ENCODE data around the gene MINAR1. TPM values are rescaled to one million over a fixed set of nuclear protein-coding genes. Genes with fewer than 3 reads are reported as not detected.

MINAR1 gene
- total RNA-seq, 1 donor from 2014 or later = 2.6 TPM

DNA sequence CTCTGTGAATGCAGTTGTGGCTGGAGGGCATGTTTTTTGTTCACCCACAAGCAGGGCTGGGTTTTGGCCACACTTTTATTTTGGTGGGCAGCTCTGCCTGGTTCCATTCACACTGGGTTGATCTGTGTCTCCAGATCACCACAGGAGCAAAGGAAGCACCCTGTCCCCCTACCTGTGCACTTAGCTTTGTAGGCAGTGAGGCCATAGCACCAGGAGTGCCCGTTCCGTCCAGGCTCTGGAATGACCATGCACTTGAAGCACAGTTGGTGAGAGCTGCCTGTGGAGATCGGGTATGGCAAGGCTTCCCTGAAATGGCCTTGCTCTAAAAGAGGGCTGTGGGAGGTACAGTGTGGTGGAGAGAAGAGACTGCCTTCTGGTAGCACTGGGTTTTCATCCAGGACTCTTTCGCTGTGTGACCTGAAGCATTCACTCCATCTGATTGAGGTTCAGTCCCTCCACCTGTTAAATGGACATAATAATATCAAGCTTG lies 31.7 kb downstream of the MINAR1 start:
- no peak for DNase-seq

DNA sequence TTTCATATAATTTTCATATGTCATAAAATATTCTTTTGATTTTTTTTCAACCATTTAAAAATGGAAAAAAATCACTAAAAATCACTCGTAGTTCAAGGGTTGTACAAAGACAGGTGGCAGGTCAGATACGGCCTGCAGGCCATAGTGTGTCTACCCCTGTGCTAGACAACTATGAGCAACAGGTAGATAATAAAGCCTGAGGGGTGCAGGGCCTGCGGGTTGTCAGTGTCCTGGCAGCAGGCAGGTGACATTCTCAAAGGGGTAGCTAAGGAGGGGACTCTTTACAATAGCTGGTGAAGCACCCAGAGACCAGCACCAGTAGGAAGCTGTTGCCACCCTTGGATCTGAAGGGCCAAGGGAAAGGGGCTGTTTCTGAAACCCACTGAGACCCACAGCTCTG lies 34.4 kb downstream of the MINAR1 start:
- no peak for DNase-seq

DNA sequence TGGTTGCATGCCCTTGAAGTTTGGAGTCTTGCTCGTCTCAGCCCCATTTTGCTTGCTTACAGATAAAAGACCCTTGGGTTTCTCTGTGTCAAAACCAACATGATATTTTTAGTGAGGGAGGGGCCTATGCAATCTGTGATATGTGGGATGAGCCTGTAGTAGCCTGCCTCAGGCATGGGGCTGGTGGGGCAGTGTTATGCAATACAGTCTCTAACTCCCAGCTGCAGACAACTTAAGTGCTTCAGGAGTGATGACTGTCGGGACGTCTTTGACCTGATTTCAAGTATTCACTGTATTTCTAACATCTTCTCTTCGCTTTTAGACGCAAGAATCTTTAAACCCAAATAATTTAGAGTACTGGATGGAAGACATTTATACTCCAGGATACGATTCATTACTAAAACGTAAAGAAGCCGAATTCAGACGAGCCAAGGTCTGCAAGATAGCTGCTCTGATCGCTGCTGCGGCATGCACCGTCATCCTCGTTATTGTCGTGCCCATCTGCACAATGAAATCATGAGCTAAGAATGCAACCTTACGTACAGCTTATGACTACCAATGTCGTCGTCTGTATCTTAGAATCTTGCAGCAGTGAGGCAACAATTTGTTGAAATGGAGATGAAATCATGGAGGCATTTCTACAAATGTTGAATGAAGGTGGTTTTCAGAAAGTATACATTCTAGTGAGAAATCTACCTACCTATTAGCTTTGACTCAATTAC lies 35.9 kb downstream of the MINAR1 start:
- DNase-seq = no peak

DNA sequence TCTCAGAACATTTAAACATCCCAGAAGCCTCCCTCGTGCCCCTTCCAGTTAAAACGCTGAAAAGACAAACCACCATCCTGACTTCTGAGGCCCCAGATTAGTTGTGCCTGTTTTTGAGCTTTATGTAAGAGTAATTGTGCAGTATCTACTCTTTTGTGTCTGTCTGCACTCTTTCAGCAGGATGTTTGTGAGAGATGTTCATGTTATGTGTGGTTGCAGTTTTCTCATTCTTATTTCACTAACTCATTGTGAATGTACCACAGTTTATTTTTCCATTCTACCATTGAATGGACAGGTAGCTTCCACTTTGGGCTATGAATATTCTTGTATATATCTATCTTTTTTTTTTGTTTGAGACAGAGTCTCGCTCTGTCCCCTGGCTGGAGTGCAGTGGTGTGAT lies 40.3 kb downstream of the MINAR1 start:
- DNase-seq = no peak

DNA sequence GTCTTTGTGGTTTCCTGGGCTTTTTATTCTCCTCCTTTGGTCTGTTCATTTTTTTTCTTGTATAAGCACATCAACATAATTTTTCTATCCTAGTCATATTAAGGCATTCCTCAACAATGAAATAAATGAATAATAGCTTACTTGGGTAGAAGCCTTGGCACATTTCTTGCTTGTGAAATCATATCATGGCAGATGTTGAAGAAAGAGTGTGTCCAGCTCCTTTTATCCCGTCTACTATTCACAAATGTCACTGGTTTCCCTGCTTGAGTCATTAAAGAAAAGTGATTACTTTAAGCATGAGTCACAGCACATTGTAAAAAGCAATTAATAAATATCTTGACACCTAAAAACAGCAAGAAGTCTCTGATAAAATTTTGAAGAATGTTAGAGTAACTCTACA lies 42.1 kb downstream of the MINAR1 start:
- DNase-seq = no peak

DNA sequence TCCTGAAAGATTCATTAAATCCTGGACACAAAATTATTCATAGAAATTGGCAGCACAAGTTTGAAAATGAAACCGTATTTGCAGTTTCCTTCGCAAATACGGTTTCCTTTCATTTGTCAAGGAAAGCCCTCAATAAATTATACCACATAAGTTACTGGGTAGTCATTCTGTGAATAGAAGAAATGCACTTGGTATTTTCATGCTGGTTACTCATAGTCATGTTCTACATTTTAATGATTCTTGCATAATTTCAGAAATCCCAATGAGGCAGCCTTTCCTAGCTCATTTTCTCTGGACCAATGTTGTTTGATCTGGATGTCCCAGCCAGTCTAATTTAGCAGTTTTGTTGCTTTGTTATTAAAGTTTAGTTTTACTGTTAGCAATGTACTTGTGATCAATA lies 43.2 kb downstream of the MINAR1 start:
- DNase-seq = no peak

DNA sequence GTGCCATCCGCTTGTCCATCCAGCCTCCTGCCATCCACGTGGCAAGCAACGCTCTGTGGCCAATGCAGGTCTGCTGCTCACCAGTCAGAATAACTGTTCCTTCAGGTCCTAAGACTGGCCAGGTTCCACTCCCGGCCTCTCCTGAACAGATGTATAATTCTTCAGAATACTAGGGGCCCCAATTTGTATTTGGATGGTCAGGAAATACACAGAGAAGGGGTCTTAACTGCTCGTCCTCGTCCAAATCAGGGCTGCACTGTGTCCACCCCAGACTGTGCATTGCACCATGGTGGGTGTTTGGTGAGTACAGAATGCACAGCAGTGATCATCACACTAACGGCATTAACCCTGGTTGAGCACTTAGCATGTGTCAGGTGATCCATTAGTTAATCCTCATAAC lies 46.0 kb downstream of the MINAR1 start:
- DNase-seq = no peak

DNA sequence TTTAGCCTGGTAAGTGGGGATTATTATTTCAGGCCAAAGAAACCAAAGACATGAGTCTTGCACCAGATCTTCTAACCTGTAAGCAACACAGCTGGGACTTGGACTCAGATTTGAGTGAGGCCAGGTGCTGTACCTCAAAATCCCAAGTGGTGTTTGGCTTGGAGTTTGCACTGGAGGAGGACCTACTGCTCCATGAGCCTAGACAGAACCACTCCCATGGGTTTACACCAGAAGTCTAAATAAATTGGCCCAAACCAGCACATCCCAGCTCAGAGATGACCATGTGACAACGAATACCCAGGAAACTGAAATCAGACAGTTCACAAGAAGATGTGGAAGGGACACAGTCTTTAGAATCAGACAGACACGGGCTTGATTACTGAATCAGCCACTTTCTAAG lies 47.5 kb downstream of the MINAR1 start:
- DNase-seq = no peak

DNA sequence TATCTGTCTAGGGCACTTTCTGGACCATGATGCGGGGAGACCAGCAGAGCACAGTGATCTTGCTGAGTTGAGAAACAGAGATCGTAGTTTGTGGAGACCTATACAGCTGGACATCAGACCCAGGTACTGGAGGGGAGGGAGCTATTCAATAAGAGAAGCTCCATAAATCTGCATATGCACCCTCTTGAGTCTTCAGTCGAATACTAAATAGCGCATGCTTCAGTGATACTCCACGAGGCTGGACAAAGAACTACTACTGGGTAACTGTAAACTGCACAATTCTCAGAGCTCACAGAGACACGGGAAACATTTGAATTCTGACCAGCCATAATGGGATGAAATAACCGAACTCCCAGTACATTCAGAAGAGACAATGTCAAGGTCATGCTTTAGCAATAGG lies 49.7 kb downstream of the MINAR1 start:
- DNase-seq = no peak

Other genes starting within 250 kb of the MINAR1 start
- not detected for gene ANKRD34C, start 149.6 kb upstream of the MINAR1 start, total RNA-seq
- 43.4 TPM for gene TMED3, start 121.2 kb upstream of the MINAR1 start, total RNA-seq

Data from skin of body (tissue), 2 donors.